ENCODE data around the gene SLC30A4. TPM values are rescaled to one million over a fixed set of nuclear protein-coding genes. Genes with fewer than 3 reads are reported as not detected.

SLC30A4 gene
- total RNA-seq, 1 experiment from 2014 or later, result not detected

DNA sequence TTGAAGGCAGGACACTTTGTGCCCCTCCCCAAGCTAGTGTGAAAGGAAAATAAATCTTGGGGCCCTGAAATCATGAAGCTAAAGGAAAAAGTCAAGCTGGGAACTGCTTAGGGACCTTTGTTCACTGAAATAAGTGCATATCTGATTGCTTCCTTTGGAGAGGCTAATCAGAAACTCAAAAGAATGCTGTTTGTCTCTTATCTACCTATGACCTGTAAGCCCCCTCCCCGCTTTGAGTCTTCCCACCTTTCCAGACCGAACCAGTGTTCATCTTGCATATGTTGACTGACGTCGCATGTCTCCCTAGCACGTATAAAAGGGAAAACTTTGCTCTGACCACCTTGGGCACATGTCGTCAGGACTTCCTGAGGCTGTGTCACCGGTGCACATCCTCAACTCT lies 53.1 kb downstream of the SLC30A4 start:
- Histone ChIP-seq H3T11ph (ENCODE audit: low read length) (no peak overlapping the region), H3K27me3 (ENCODE audit: insufficient read depth, low read length) (peaks cover 80% of the 10 kb centered on the region), H3K79me1 (ENCODE audit: insufficient read depth, low read depth, low read length, poor library complexity, severe bottlenecking) (no peaks in the 10 kb centered on the region), H3K27ac (ENCODE audit: insufficient read length, low read depth, low read length) (no peak overlapping the region), H4K91ac (ENCODE audit: insufficient read length, low read depth, low read length) (no peak overlapping the region), H3K4me1 (ENCODE audit: insufficient read depth, low read length) (no peaks in the 10 kb centered on the region; the same call in 1 of the 2 replicates), H2AFZ (ENCODE audit: low read length) (no peak overlapping the region), H2BK12ac (ENCODE audit: insufficient read length, low read depth, low read length) (no peak overlapping the region), H2BK120ac (ENCODE audit: low read depth, low read length, poor library complexity, severe bottlenecking) (no peak overlapping the region), H3K23ac (ENCODE audit: insufficient read length, low read depth, low read length) (no peak overlapping the region), H3K14ac (ENCODE audit: insufficient read depth, low read length) (no peak overlapping the region), H4K8ac (replicated peaks; ENCODE audit: insufficient read length, low read depth, low read length) (no peak overlapping the region), H3K9me3 (ENCODE audit: control insufficient read depth, low read depth, low read length) (no peaks in the 10 kb centered on the region), H3K4me2 (ENCODE audit: insufficient read depth, insufficient read length, low read length) (no peak overlapping the region), H3K4ac (ENCODE audit: low read depth, low read length) (no peak overlapping the region), H3K56ac (ENCODE audit: insufficient read length, low read depth, low read length) (no peak overlapping the region), H4K20me1 (ENCODE audit: control insufficient read depth, insufficient read depth, insufficient read length) (no peaks in the 10 kb centered on the region), H2BK5ac (ENCODE audit: insufficient read length, low read length) (no peak overlapping the region), H3K9ac (ENCODE audit: extremely low read depth, insufficient read length, low read length) (no peak overlapping the region), H3K23me2 (ENCODE audit: insufficient read length, low read depth, low read length, poor library complexity, severe bottlenecking) (no peaks in the 10 kb centered on the region), H2BK20ac (ENCODE audit: low read depth, low read length, poor library complexity, severe bottlenecking) (no peak overlapping the region), H2AK5ac (ENCODE audit: insufficient read length, low read length) (no peak overlapping the region), H4K5ac (ENCODE audit: insufficient read length, low read depth, low read length) (no peak overlapping the region), H2BK15ac (ENCODE audit: low read depth, low read length) (no peak overlapping the region), H3K79me2 (ENCODE audit: insufficient read depth, low read length) (no peaks in the 10 kb centered on the region), H3K18ac (ENCODE audit: insufficient read length, low read depth, low read length) (no peak overlapping the region)
- TF ChIP-seq, protein P1, sequence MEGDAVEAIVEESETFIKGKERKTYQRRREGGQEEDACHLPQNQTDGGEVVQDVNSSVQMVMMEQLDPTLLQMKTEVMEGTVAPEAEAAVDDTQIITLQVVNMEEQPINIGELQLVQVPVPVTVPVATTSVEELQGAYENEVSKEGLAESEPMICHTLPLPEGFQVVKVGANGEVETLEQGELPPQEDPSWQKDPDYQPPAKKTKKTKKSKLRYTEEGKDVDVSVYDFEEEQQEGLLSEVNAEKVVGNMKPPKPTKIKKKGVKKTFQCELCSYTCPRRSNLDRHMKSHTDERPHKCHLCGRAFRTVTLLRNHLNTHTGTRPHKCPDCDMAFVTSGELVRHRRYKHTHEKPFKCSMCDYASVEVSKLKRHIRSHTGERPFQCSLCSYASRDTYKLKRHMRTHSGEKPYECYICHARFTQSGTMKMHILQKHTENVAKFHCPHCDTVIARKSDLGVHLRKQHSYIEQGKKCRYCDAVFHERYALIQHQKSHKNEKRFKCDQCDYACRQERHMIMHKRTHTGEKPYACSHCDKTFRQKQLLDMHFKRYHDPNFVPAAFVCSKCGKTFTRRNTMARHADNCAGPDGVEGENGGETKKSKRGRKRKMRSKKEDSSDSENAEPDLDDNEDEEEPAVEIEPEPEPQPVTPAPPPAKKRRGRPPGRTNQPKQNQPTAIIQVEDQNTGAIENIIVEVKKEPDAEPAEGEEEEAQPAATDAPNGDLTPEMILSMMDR (conservative IDR thresholded peaks at IDR 0.05), result no peak
- Mint-ChIP-seq H3K27me3 (ENCODE audit: low read depth) (peaks cover 100% of the 10 kb centered on the region), H3K9me3 (peaks cover 5 to 7% of the 10 kb centered on the region in 2 experiments; a peak in 3 of 5 replicates), H3K4me3 (no peak overlapping the region), H3K4me1 (peaks cover 32% of the 10 kb centered on the region in 2 experiments), H3K36me3 (ENCODE audit: insufficient read depth in 1 of 3, low read depth in 3 of 3) (no peaks in the 10 kb centered on the region; a peak in 1 of 7 replicates), H3K27ac (no peak overlapping the region)
- no CpG with 5 or more reads among the region's 7 CpGs for WGBS (ENCODE audit: extremely low coverage, insufficient read length, low lambda C conversion rate)
- no peak for DNase-seq

All from H9 (cell line).